Stimulated activated CD4-positive, alpha-beta T cell treated with anti-CD3 and anti-CD28 coated beads, TNF-alpha, amount 100 ng/mL, for 4 hours (primary cell): ENCODE measurements around the gene PHOSPHO2.
"Not testable (repeated sequence)": the region's sequence is repeated elsewhere in the genome, so short reads cannot be mapped to it uniquely, and the experiment has no call there.

Experiments
- DNase-seq, 3 experiments: peaks; one replicate each; pipeline ENCODE4 v3.0.0-alpha.2; 2020; ENCODE audit warnings: low read depth in 3 of 3

PHOSPHO2 gene

DNA sequence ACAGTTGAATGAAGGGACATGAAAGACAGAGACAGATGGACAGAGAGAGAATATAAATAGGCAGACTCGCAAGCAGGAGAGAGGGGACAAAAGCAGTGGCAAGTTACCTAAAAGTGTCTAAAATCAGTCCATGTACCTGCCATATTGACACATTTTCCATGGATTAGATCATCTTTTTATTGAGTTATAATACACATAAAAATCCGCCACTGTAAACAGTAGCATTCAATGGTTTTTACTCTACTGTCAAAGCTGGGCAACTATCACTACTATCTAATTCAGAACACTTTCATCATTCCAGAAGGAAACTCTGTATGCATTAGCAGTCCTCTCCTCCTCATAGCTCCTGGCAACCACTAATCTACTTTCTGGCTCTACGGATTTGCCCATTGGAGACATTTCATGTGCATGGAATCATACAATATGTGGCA is 10.1 kb upstream of the PHOSPHO2 start:
- no peak for DNase-seq

DNA sequence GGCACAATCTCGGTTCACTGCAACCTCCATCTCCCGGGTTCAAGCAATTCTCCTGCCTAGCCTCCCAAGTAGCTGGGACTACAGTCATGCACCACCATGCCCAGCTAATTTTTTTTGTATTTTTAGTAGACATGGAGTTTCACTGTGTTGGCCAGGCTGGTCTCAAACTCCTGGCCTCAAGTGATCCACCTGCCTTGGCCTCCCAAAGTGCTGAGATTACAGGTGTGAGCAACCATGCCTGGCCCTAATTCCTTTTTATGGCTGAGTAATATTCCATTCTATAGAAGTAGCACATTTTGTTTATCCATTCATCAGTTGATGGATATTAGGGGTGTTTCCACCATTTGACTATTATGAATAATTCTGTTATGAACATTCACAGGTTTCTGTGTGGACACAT is 9.6 kb upstream of the PHOSPHO2 start:
- DNase-seq, result not testable (repeated sequence)

DNA sequence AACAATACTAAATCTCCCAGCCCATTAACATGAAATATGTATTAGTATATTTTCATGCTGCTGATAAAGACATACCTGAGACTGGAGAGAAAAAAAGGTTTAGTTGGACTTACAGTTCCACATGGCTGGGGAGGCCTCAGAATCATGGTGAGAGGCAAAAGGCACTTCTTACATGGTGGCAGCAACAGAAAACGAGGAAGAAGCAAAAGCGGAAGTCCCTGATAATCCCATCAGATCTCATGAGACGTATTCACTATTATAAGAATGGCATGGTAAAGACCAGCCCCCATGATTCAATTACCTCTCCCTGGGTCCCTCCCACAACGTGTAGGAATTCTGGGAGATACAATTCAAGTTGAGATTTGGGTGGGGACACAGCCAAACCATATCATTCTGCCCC is 7.4 kb upstream of the PHOSPHO2 start:
- not testable (repeated sequence) for DNase-seq

DNA sequence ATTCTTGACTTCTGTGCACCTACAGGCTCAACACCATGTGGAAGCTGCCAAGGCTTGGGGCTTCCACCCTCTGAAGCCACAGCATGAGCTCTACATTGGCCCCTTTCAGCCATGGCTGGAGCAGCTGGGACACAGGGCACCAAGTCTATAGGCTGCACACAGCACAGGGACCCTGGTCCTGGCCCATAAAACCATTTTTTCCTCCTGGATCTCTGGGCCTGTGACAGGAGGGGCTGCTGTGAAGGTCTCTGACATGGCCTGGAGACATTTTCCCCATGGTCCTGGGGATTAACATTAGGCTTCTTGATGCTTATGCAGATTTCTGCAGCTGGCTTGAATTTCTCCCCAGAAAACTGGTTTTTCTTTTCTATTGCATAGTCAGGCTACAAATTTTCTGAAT is 6.3 kb upstream of the PHOSPHO2 start:
- not testable (repeated sequence) for DNase-seq

DNA sequence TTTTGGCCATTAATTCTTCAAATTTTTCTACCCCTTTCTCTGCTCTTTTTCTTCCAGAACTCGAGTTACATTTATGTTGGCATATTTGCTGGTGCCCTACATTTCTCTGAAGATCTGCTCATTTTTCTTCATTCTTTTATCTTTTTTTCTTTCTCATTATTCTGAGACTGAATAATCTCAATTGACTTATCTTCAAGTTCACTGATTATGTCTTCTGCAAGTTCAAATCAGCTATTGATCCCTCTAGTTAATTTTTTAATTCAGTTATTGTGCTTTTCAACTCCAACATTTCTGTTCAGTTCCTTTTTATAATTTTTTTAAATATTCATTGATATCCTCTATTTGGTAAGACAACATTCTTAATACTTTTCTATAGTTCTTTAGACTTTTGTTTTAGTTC is 3.3 kb upstream of the PHOSPHO2 start:
- no peak for DNase-seq

DNA sequence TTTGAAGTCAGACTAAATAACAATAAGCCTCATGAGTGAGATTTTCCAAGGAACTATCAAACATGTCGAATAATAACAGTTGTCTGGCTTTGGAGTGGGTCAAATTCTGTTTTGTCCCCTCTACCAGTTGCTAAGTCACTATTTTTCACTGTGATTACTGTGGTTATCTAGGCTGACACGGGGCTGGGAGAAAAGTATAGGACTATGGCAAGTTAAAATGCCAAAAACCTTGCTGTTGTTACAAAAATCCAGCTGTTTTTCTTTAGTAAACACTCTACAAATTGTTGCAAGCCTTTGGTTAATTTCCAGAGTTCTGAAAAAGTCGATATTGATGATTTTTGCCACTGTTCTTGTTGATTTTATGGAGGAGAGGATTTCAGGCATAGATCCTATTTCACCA is 1.6 kb upstream of the PHOSPHO2 start:
- no peak for DNase-seq

DNA sequence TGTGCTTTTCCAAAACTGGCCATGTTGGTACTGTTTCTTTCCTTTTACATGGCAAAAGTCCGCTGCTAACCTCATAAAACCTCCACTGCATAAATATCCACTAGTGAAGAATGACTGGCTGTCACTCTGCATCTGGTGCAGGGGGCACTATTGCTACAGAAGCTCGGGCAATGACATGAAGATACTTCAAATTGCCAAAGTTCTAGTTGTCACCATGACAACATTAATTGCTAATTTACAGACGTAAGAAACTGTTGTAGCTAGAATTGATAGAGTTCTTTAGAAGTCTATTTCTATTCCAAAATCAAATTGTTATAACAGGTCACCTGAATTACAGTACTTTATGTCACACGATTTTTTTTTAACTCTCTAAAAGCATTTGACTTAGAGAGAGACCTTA is 909 bp upstream of the PHOSPHO2 start:
- no peak for DNase-seq

DNA sequence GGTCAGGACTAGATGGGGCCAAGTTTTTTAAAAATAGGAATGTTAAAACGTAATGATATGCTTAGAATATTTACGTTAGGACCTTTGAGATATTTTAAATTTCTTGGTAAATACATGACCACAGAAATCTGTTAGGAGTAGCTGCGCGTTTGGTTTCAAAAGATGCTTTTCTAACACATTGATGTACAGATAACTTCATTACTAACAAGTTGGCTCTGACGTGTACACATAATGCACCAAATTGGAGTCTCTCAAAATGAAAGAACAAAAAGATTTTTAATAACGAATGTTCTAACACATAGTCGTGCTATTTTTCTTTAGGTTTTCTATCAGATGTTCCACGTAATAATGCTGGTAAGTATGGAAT is 608 bp downstream of the PHOSPHO2 start:
- DNase-seq, result no peak

DNA sequence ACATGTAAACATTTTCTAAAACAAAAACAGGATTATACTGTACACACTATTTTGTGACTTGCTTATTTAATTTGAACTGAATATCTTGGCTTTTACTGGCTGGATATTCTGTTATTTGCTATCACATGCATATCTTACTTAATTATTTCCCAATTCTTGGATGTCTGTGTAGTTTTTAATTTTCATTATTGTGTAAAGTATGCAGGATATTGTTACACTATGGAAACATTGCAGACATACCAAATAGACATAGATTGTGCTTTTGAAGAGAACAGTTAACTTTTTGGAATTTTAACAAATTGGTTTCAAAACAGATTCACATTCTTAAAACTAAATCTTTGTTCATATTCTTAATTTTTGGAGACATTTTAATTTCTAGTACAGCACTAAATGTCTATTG is 2.1 kb downstream of the PHOSPHO2 start:
- DNase-seq, result no peak

DNA sequence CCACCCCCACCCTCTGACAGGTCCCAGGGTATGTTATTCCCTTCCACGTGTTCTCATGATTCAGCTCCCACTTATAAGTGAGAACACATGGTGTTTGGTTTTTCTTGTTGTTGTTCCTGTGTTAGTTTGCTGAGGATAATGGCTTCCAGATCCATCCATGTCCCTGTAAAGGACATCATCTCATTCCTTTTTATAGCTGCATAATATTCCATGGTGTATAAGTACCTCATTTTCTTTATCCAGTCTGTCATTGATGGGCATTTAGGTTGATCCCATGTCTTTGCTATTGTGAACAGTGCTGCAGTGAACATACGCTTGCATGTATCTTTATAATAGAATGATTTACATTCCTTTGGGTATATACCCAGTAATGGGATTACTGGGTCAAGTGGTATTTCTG is 4.9 kb downstream of the PHOSPHO2 start:
- DNase-seq, result not testable (repeated sequence)

DNA sequence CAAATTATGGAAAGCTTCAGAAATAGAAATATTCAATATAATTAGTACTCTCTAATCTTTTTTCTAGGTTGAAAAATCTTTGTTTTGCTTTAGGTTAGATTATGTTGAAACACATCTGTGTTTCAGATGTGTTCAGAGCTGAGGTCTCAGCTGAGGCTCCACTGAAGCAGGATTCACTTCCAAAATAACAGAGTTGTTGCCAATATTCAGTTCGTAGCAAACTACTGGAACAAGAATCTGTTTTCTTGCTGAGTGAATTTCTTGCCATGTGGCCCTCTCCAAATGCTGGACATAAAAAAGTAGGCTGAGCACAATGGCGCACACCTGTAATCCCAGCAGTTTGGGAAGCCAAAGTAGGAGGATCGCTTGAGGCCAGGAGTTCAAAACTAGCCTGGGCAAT is 8.7 kb downstream of the PHOSPHO2 start:
- no peak for DNase-seq

DNA sequence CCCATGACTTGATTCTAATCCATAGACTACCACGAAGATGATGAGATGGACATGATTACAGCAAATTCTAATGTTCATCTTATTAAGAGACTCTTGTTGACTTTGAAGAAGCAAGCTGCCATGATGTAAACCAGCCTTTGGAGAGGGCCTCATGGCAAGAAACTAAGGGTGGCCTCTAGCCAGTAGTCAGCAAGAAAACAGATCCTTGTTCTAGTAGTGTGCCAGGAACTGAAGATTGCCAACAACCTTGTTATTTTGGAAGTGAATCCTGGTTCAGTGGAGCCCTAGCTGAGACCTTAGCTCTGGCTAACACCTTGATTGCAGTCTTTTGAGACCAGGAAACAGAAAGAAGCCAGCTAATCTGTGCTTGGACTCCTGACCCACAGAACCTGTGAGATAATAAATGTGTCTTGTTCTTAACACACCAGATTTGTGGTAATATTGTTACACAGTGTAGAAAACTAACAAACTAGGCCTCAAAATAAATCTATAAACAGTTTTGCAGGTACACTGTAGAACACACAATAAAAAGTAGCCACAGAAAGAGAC is 10.0 kb downstream of the PHOSPHO2 start:
- DNase-seq, result no peak

DNA sequence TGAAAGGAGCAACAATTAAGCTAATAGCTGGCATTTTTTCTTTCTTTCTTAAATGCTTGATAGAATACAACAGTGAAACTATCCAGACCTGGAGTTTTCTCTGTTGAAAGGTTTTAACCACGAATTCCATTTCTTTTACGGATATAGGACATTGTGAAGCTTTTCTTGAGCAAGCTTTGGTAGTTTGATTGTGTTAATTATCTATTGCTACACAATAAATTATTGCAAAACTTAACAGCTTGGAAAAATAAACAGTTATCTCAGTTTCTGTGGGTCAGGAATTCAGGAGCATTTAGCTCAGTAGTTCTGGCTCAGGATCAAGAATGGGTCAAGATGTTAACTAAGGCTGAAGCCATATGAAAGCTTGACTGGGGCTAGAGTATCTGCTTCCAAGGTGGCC is 11.7 kb downstream of the PHOSPHO2 start:
- DNase-seq, result no peak

DNA sequence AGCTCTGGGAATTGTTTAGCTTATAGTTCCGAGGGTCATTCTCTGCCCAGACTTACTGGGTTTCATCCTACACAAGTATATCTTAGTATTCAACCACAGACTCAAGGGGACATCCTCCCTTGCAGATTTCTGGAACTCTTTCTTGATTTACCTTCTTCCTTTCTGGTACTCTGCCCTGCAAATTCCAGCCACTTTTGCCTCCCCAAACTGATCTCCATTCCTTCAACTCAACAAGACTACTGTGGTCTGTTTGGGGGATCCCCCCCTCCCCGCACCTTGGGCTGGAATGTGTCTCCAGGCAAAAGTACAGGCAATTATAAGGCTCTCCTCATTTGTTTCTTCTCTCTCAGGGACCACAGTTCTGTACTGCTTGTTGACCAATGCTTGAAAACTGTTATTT is 13.4 kb downstream of the PHOSPHO2 start:
- no peak for DNase-seq

DNA sequence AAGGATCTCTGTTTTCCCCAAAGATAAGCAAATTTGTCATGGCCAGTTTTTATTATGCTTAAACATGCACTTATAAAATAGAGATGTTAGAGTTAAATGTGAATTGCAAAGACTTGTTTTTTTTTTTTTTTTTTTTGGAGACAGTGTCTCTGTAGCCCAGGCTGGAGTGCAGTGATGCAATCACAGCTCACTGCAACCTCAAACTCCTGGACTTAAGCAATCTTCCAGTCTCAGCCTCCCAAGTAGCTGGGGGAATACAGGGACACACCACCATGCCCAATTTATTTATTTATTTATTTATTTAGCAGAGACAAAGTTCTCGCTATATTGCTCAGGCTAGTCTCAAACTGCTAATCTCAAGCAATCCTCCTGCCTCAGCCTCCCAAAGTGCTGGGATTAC is 15.1 kb downstream of the PHOSPHO2 start:
- no peak for DNase-seq

DNA sequence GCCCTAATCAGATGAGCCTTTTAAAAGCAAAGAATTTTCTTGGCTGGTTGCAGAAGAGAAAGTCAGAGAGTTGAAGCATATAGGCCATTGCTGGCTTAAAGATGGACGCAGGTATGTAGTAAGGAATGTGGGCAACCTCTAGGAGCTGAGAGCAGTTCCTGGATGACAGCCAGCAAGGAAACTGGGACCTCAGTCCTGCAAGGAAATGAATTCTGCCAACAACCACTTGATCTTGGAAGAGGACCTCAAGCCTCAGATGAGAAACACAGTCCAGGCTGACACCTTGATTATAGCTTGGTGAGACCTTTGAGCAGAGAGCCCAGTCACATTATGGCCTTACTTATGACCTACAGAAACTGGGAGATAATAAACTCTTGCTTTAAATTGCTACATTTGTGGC is 15.7 kb downstream of the PHOSPHO2 start:
- no peak for DNase-seq

DNA sequence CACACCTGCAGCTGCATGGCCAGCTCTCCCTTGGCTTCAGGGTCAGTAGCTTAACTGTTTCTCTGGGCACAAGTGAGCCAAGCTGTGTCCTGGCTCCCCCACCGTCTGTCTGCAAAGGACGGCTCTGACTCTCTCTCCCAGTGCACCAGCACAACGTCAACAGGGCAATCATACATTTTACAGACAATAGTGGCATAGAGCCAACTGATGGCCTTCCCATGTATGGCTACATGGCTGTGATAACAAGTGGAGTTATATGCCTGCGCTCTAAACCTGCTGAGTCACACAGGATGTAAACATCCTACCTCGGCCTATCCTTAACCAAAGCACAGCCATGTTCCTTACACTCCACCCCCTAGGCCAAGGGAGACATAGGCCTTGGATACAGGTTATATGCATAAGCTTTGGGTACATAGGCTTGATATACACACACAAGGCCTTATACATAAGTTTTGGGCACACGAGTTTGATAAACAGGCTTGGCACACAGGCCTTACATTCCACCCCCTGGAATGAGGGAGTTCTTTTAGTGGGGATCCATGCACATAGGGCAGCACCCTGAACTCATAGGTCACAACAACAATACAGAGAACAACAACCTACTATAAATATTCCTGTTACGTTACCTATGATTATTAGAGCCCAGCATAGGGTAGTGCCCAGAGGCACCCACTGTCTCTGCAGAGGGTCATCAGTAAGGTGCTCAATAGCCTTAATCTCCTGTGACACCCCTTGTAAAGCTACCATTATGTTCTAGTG is 17.7 kb downstream of the PHOSPHO2 start:
- no peak for DNase-seq

DNA sequence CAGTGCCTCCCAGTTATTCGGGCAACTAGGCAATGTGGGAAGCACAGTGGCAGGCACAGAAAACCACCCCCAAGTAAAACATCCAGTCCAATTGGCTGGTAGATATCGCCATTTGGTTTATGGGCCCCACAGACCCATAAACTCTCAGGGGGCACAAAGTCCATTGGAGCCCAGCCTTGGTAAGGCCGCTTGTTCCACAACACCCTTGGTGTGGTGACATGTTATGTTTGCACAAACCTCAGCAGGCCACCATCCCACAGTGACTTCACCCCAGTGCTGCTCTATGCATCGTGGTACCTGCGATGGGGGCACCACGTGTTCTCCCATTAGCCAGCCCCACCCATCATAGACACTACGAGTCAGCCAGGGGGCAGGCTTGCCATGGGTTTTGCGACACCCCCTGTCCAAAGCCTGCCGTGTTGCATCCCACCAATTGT is 18.5 kb downstream of the PHOSPHO2 start:
- no peak for DNase-seq

DNA sequence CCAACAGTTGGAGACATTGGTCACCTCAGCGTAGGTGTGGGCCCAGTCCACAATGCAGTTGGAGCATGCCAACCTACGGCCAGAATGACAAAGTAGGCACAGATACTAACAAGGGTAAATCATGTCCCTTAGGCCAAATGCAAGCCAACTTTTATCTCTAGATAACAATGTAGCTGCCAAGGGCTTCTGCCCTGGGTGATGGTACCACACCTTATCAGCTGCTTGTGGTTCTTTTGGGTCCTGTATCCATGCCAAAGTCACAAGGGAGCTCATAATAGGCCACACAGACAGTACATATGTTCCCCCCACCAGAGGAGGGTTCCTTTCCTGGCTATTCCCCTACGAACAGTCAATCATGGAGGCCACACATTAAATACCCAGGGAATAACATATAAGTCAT is 19.1 kb downstream of the PHOSPHO2 start:
- no peak for DNase-seq

DNA sequence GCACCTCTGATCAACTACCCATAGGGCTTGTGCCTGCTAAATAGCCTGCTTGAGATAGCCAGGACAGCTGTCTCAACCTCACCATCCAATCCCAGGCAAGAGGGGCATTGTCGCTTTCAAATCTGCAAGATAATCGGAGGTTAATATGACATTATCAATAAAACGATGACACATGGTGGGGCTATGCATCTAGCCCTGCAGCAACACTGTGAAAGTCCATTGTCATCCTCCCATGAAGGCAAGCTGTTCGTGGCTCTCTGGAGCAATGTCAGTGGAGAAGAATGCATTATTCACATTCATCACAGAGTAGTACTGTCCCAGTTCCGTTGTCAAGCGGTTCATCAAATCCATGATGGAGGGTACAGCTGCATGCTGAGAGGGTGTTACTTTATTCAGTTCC is 20.4 kb downstream of the PHOSPHO2 start:
- DNase-seq, result no peak

DNA sequence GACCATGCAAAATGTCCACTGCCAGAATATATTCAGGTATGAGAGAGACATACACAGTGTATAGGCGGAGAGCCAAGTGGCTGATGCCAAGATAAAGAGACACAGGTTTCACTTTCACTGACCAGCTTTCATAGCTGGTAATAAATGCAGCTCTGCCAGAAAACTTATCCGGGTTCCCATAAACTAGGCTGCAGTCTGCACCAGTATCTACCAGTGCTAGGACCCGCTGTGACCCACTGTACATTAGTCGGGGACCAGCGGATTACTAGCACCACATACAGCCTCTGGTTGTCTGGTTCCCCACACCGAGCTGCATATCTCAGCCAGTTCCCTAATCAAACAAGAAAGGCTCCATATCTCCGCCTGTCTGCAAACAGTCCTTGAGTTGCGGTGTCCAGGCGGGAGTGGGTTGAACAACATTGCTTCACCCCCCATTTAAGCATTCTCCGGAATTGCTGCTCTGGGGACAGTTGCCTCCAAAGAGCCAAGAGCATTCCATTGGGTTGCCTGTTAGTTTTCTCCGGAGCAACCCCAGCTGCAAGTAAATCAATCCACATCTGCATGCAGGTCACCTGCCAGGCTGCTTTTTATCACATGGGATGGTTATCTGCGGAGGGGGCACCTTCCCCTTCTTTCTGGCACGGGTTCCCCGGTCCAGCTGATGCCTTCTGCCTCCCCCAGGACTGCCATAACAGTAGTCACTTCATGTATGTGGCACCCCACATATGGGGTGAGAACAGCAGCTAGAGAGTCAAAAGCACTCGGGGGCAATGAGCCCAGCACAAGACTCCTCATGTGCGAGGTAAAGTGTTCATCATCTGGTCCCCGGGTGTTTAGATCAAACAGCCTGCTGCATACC is 21.3 kb downstream of the PHOSPHO2 start:
- DNase-seq, result no peak

DNA sequence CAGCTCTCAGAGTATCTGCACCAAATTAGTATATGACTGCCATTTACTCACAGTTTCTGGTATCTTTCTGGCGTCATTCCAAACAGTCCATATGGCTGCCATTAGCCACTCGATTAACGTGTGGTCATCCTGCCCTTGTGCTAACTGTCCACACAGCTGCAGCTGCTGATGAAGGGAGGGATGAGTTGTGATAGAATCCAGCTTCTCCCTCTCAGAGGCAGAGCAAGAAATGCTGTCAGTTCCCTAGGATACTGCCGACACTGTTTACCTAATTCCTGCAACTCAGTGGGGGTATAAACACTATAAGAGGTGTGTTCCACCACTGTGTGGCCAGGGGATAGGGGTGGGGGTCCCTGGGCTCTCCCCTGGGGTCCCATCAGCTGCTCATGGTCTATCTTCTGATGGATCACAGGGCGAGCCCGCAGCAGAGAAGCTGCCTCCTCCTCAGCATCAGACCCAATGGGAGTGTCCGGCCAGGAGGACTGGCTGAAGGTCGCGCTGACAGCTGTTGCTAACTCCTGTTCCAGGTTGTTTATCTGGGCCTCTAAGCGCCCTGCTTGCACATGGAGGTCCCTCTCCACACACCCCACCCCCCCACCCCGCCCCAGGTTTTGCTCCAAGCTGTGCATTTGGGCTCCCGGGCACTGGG is 22.1 kb downstream of the PHOSPHO2 start:
- no peak for DNase-seq
